Measurements from ENCODE around the gene NT5E. TPM values are rescaled to one million over a fixed set of nuclear protein-coding genes. Genes with fewer than 3 reads are reported as not detected.

The NT5E gene
- total RNA-seq (48.2 and 115 TPM in 2 replicates), polyA plus RNA-seq (59.3 and 110 TPM in 2 replicates), polyA minus RNA-seq (78.0 and 90.7 TPM in 2 replicates), Bru-seq, nascent RNA (percentile 86 among the genes with signal in this experiment), BruChase-seq, experiment 1, labeled RNA remaining after a 6-hour chase (percentile 65 among the genes with signal in this experiment), BruChase-seq, experiment 2, labeled RNA remaining after a 2-hour chase (percentile 51 among the genes with signal in this experiment)
- polyA plus RNA-seq (2011; cell fraction: cytosol; rRNA removed): 59.9 and 64.0 TPM in 2 replicates
- polyA plus RNA-seq (2011; cell fraction: nucleus; rRNA removed): 35.1 and 40.4 TPM in 2 replicates
- polyA plus RNA-seq (2012): 47.0 and 83.3 TPM in 2 replicates
- 4.2 TPM for polyA minus RNA-seq (2011; cell fraction: cytosol; rRNA and poly(A)+ RNA removed)
- polyA minus RNA-seq (2011; cell fraction: nucleus; rRNA and poly(A)+ RNA removed): 41.8 and 43.6 TPM in 2 replicates
- long read RNA-seq, transcript NT5E-201 (9 exons, 3,548 nt): major isoform, 39 of 63 reads
- long read RNA-seq, transcript NT5E-202 (3 exons, 974 nt): minor isoform, 9 of 63 reads
- long read RNA-seq, partial matches to known transcripts: 1 of 63 reads
- long read RNA-seq, other reads (novel, unspliced or antisense): 12 of 63 reads

DNA sequence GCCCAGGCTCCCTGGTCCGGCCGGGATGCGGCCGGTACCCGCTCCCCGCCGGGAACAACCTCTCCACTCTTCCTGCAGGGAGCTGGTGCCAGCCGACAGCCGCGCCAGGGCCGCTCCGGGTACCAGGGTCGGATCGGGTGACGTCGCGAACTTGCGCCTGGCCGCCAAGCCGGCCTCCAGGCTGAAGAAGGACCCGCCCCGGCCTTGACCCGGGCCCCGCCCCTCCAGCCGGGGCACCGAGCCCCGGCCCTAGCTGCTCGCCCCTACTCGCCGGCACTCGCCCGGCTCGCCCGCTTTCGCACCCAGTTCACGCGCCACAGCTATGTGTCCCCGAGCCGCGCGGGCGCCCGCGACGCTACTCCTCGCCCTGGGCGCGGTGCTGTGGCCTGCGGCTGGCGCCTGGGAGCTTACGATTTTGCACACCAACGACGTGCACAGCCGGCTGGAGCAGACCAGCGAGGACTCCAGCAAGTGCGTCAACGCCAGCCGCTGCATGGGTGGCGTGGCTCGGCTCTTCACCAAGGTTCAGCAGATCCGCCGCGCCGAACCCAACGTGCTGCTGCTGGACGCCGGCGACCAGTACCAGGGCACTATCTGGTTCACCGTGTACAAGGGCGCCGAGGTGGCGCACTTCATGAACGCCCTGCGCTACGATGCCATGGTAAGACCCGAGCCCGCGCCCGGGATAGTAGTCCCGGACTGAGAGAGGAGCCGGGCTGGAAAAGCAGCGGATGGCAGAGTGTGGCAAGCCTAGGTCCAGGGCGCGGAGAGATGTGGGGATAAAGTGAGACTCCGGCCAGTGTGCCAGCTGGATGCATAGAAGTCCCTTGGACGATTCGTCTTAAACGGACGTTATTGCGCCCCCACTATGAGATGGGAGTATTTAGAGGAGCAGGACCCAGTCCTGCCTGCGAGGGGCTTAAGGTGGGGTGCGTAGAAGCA, at the start of gene NT5E:
Gene NT5E, plus strand, starts transcription at position 266 of the 942 bp plus-strand sequence. Its CDS starts 57 bp downstream, at position 323.
- no peak for TF ChIP-seq JUN (IDR thresholded peaks at IDR 0.05; ENCODE audit: borderline replicate concordance, insufficient read depth, insufficient read length, low read depth)
- peak; percentile 75 for TF ChIP-seq POLR2AphosphoS5 (IDR thresholded peaks at IDR 0.05; ENCODE audit: insufficient read depth, low read depth, low read length)
- no peak for TF ChIP-seq FOS (IDR thresholded peaks at IDR 0.05; ENCODE audit: borderline replicate concordance, insufficient read depth, low read length)
- TF ChIP-seq, protein P1, sequence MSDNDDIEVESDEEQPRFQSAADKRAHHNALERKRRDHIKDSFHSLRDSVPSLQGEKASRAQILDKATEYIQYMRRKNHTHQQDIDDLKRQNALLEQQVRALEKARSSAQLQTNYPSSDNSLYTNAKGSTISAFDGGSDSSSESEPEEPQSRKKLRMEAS (IDR thresholded peaks at IDR 0.05; ENCODE audit: insufficient read depth, insufficient read length): no peak
- no peak for TF ChIP-seq EZH2 (IDR thresholded peaks at IDR 0.05; ENCODE audit: borderline replicate concordance, low read depth, low read length, severe bottlenecking)
- TF ChIP-seq MYC (IDR thresholded peaks at IDR 0.05; ENCODE audit: low read depth, low read length): no peak
- peak; percentile 72 for TF ChIP-seq POLR2A (IDR thresholded peaks at IDR 0.05; ENCODE audit: low read depth, low read length)
- TF ChIP-seq GATA2 (IDR thresholded peaks at IDR 0.05; ENCODE audit: insufficient read depth, insufficient read length, low read depth, low read length): no peak
- TF ChIP-seq, protein P2, sequence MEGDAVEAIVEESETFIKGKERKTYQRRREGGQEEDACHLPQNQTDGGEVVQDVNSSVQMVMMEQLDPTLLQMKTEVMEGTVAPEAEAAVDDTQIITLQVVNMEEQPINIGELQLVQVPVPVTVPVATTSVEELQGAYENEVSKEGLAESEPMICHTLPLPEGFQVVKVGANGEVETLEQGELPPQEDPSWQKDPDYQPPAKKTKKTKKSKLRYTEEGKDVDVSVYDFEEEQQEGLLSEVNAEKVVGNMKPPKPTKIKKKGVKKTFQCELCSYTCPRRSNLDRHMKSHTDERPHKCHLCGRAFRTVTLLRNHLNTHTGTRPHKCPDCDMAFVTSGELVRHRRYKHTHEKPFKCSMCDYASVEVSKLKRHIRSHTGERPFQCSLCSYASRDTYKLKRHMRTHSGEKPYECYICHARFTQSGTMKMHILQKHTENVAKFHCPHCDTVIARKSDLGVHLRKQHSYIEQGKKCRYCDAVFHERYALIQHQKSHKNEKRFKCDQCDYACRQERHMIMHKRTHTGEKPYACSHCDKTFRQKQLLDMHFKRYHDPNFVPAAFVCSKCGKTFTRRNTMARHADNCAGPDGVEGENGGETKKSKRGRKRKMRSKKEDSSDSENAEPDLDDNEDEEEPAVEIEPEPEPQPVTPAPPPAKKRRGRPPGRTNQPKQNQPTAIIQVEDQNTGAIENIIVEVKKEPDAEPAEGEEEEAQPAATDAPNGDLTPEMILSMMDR (IDR thresholded peaks at IDR 0.05; ENCODE audit: extremely low read depth in 1 of 2, insufficient read depth in 1 of 2, low read depth in 1 of 2, low read length in 2 of 2): peak in 1 of 2 donors; percentile 1
- Histone ChIP-seq H3K4me3 (replicated peaks in 1 of 3; ENCODE audit: insufficient read depth in 1 of 3, low read depth in 1 of 3, low read length in 3 of 3) (peak within 1 kb of the TSS; percentile 61 to 86 (median 69)), H3K79me2 (ENCODE audit: control insufficient read depth, insufficient read depth, low read length) (peaks cover 50% of the 10 kb centered on the region), H2AFZ (ENCODE audit: low read depth, low read length) (peak within 1 kb of the TSS; percentile 83), H3K4me1 (ENCODE audit: control insufficient read depth, extremely low read depth, insufficient read depth, low read length) (peaks cover 23% of the 10 kb centered on the region), H3K27ac (ENCODE audit: insufficient read depth, low read depth, low read length) (peak within 1 kb of the TSS; percentile 84), H3K9me1 (replicated peaks; ENCODE audit: control insufficient read depth, extremely low read depth, insufficient read depth, low read length) (no peaks in the 10 kb centered on the region), H3K27me3 (ENCODE audit: control insufficient read depth in 2 of 2, insufficient read depth in 2 of 2, low read length in 2 of 2) (no peaks in the 10 kb centered on the region), H3K4me2 (ENCODE audit: insufficient read depth, low read length) (peak within 1 kb of the TSS; percentile 97), H4K20me1 (replicated peaks; ENCODE audit: control insufficient read depth, extremely low read depth, insufficient read depth, low read length) (no peaks in the 10 kb centered on the region), H3K9me3 (replicated peaks; ENCODE audit: control insufficient read depth, insufficient read depth, low read length) (no peaks in the 10 kb centered on the region), H3K36me3 (ENCODE audit: control insufficient read depth in 2 of 2, extremely low read depth in 1 of 2, insufficient read depth in 2 of 2, low read length in 2 of 2) (no peaks in the 10 kb centered on the region), H3K9ac (replicated peaks; ENCODE audit: extremely low read depth, insufficient read depth, low read length) (peak within 1 kb of the TSS; percentile 91)
- BruUV-seq (replicated peaks): TSS peak; percentile 57
- dilution Hi-C loops (cut with MboI; ENCODE audit: extremely low pct_ligation_motif_present, low sequenced_read_pairs): loop anchor here (25.0 kb wide), 1 partner anchor 88 kb away; no protein-coding TSS in a partner anchor
- intact Hi-C loops (cut with micrococcal nuclease): loop anchor here (1.0 kb wide), 5 partner anchors 10 to 95 kb away; no protein-coding TSS in a partner anchor
- CTCF ChIA-PET: interaction anchor here (0.7 to 22.7 kb wide), 17 partner anchors 9 to 97 kb away, joined by 3 to 541 read pairs (median 8); no protein-coding TSS in a partner anchor
- DNase-seq (ENCODE audit: low read depth, low spot score): peak; percentile 79
- POLR2A ChIA-PET: interaction anchor here (0.9 to 4.0 kb wide), 9 partner anchors 9 to 228 kb away, joined by 3 to 45 read pairs (median 7); no protein-coding TSS in a partner anchor
- FAIRE-seq: peak; percentile 46
